Right cardiac atrium (tissue), 5 donors: ENCODE data around the gene TUBG1. TPM values are rescaled to one million over a fixed set of nuclear protein-coding genes. Genes with fewer than 3 reads are reported as not detected.
A peak's percentile ranks its signal among the peaks of the same experiment; 100 is the strongest.

ENCODE experiments used
- ATAC-seq, 2 donors: fragments of 200-7000 bp; cut with Tn5 transposase; one replicate each; pipeline versions ENCODE4 v1.8.0 to v1.9.1; 2020; ENCODE audit warnings: moderate library complexity in 2 of 2, mild to moderate bottlenecking in 1 of 2
- DNase-seq, 3 donors: peaks; one replicate each; pipeline ENCODE4 v3.0.0-alpha.2; 2020
- H3K27ac ChIP-seq: one replicate; pipeline ENCODE4 v1.5.1; 2013; ENCODE audit warnings: mild to moderate bottlenecking, low read length, control low read depth, moderate library complexity
- H3K27me3 ChIP-seq: one replicate; pipeline ENCODE4 v1.6.1; 2013; ENCODE audit not compliant: control insufficient read depth, insufficient read depth
- H3K4me1 ChIP-seq: one replicate; pipeline ENCODE4 v1.6.1; 2013; ENCODE audit warnings: low read length; ENCODE audit not compliant: control insufficient read depth, insufficient read depth
- H3K4me3 ChIP-seq: one replicate; pipeline ENCODE4 v1.5.1; 2013; ENCODE audit warnings: low read length, control low read depth
- H3K9me3 ChIP-seq: one replicate; pipeline ENCODE4 v1.6.1; 2013; ENCODE audit warnings: low read length; ENCODE audit not compliant: control insufficient read depth
- WGBS: extraction: QIAGEN DNeasy Blood & Tissue Kit; methylation state at CpG from one replicate; pipeline ENCODE4 v1.1.7; 2013; 5-methylcytosine and 5-hydroxymethylcytosine counted together
- intact Hi-C, 4 donors: fragments of 100-400 bp; cut with DNase I; formaldehyde crosslinking; loops; one replicate each; pipeline versions ENCODE4 v1.11.0 to v1.14.0; 2022 to 2023
- polyA plus RNA-seq: library from polyadenylated mRNA; stranded (reverse); fragments of 200-250 nt; gene quantifications from one replicate; pipeline ENCODE4 v1.2.3, GENCODE V29; 2013
- total RNA-seq, 4 donors: library from RNA; stranded (reverse); fragmentation: NEBNext Ultra II Directional; extraction: Animal tissue kit (Norgen Biotek cat#: 25700); gene quantifications; one replicate each; pipeline ENCODE4 v1.2.1, GENCODE V29; 2021
- donor health status: healthy with polysubstance abuse.
- donor health status: DM: no; HTN: yes; CAD: no.
- donor health status: DM: no; HTN: no; CAD: no.
- donor health status: DM: no; HTN: yes; CAD: no; lungs with severe emphysema.
- donor health status: DM: yes; HTN: yes; CAD: no.

Gene TUBG1
- total and polyA plus RNA-seq, 5 donors: 34.3 to 60.7 (median 48.9) TPM

- WGBS: 38% methylated on average over 2 of the region's 2 CpGs
- H3K4me3 ChIP-seq: no peak overlapping the region
- no peaks in the 10 kb centered on the region for H3K27me3 ChIP-seq
- intact Hi-C loops: loop anchor here in 2 of 4 donors (2.0 to 10.0 kb wide), 3 partner anchors 97 to 185 kb away; partner anchors contain the start of genes PLEKHH3 (in 1 of the 2) and RAMP2 (in 1 of the 2)
- no peak overlapping the region for H3K27ac ChIP-seq
- ATAC-seq: no peak
- H3K9me3 ChIP-seq: no peaks in the 10 kb centered on the region
- H3K4me1 ChIP-seq: no peaks in the 10 kb centered on the region
- no peak for DNase-seq
Observed at GRCh38 chr17:42579794-42580551, 29.5 kb upstream of the TUBG1 start.

GRCh38 chr17:42581744-42582270, 27.7 kb upstream of the TUBG1 start:
- Histone ChIP-seq H3K27ac (no peak overlapping the region), H3K4me1 (no peaks in the 10 kb centered on the region), H3K9me3 (no peaks in the 10 kb centered on the region), H3K4me3 (no peak overlapping the region), H3K27me3 (no peaks in the 10 kb centered on the region)
- ATAC-seq: no peak
- 85% methylated on average over 10 of the region's 10 CpGs for WGBS
- DNase-seq: no peak
- intact Hi-C loops: loop anchor here in 1 of 4 donors (10.0 kb wide), 1 partner anchor 183 kb away; the partner anchor contains the start of gene RAMP2

- Histone ChIP-seq H3K4me3 (no peak overlapping the region), H3K4me1 (no peaks in the 10 kb centered on the region), H3K27ac (no peak overlapping the region), H3K9me3 (no peaks in the 10 kb centered on the region), H3K27me3 (no peaks in the 10 kb centered on the region)
- intact Hi-C loops: loop anchor here in 1 of 4 donors (5.0 to 10.0 kb wide), 2 partner anchors 117 to 180 kb away; partner anchors contain the start of gene RAMP2
- 76% methylated on average over 9 of the region's 9 CpGs for WGBS
- DNase-seq (no peak), ATAC-seq (no peak)
Observed at GRCh38 chr17:42584880-42585279, 24.6 kb upstream of the TUBG1 start.

GRCh38 chr17:42585353-42585752, 24.1 kb upstream of the TUBG1 start:
- no peaks in the 10 kb centered on the region for H3K9me3 ChIP-seq
- DNase-seq (no peak), ATAC-seq (peak in 1 of 2 donors; percentile 52)
- no peaks in the 10 kb centered on the region for H3K4me1 ChIP-seq
- 33% methylated on average over 1 of the region's 1 CpG for WGBS
- no peak overlapping the region for H3K4me3 ChIP-seq
- intact Hi-C loops: loop anchor here in 1 of 4 donors (5.0 to 10.0 kb wide), 2 partner anchors 117 to 179 kb away; partner anchors contain the start of gene RAMP2
- no peaks in the 10 kb centered on the region for H3K27me3 ChIP-seq
- H3K27ac ChIP-seq: peak overlapping the region; percentile 38

GRCh38 chr17:42586514-42587230, 22.8 kb upstream of the TUBG1 start:
- no peaks in the 10 kb centered on the region for H3K4me1 ChIP-seq
- no peaks in the 10 kb centered on the region for H3K9me3 ChIP-seq
- DNase-seq: no peak
- no peak overlapping the region for H3K4me3 ChIP-seq
- WGBS: 78% methylated on average over 7 of the region's 7 CpGs
- intact Hi-C loops: loop anchor here in 1 of 4 donors (5.0 to 10.0 kb wide), 2 partner anchors 116 to 178 kb away; partner anchors contain the start of gene RAMP2
- no peaks in the 10 kb centered on the region for H3K27me3 ChIP-seq
- no peak for ATAC-seq
- H3K27ac ChIP-seq: no peak overlapping the region

- Histone ChIP-seq H3K4me1 (no peaks in the 10 kb centered on the region), H3K27ac (no peak overlapping the region), H3K4me3 (no peak overlapping the region), H3K9me3 (no peaks in the 10 kb centered on the region), H3K27me3 (no peaks in the 10 kb centered on the region)
- DNase-seq: no peak
- intact Hi-C loops: no loop called here
- no peak for ATAC-seq
- 89% methylated on average over 2 of the region's 2 CpGs for WGBS
Observed at GRCh38 chr17:42590886-42591285, 18.6 kb upstream of the TUBG1 start.

- no peak for DNase-seq
- Histone ChIP-seq H3K27ac (no peak overlapping the region), H3K9me3 (no peaks in the 10 kb centered on the region), H3K27me3 (no peaks in the 10 kb centered on the region), H3K4me1 (no peaks in the 10 kb centered on the region), H3K4me3 (no peak overlapping the region)
- intact Hi-C loops: no loop called here
- WGBS: 94% methylated on average over 9 of the region's 9 CpGs
- no peak for ATAC-seq
Observed at GRCh38 chr17:42591411-42591810, 18.1 kb upstream of the TUBG1 start.

GRCh38 chr17:42596386-42596785, 13.1 kb upstream of the TUBG1 start:
- ATAC-seq (no peak), DNase-seq (no peak)
- Histone ChIP-seq H3K9me3 (no peaks in the 10 kb centered on the region), H3K4me3 (no peak overlapping the region), H3K27ac (no peak overlapping the region), H3K27me3 (no peaks in the 10 kb centered on the region), H3K4me1 (no peaks in the 10 kb centered on the region)
- WGBS: 78% methylated on average over 3 of the region's 3 CpGs
- intact Hi-C loops: no loop called here

GRCh38 chr17:42598905-42599304, 10.6 kb upstream of the TUBG1 start:
- ATAC-seq: peak in 1 of 2 donors; percentile 40
- no peak for DNase-seq
- Histone ChIP-seq H3K9me3 (no peaks in the 10 kb centered on the region), H3K4me3 (no peak overlapping the region), H3K27ac (no peak overlapping the region), H3K4me1 (no peaks in the 10 kb centered on the region), H3K27me3 (no peaks in the 10 kb centered on the region)
- 31% methylated on average over 2 of the region's 2 CpGs for WGBS
- intact Hi-C loops: no loop called here

GRCh38 chr17:42603318-42603717, 6.2 kb upstream of the TUBG1 start:
- ATAC-seq (no peak), DNase-seq (no peak)
- H3K4me1 ChIP-seq: peaks cover 2% of the 10 kb centered on the region
- intact Hi-C loops: loop anchor here in 2 of 4 donors (10.0 kb wide), 2 partner anchors 71 to 81 kb away; partner anchors contain the start of genes CCR10 (in 1 of the 2), CNTNAP1 (in 1 of the 2) and PLEKHH3 (in 1 of the 2)
- H3K27ac ChIP-seq: no peak overlapping the region
- H3K9me3 ChIP-seq: no peaks in the 10 kb centered on the region
- no peaks in the 10 kb centered on the region for H3K27me3 ChIP-seq
- no peak overlapping the region for H3K4me3 ChIP-seq
- 90% methylated on average over 7 of the region's 7 CpGs for WGBS
